ENCODE measurements around the gene PREP.

DNA sequence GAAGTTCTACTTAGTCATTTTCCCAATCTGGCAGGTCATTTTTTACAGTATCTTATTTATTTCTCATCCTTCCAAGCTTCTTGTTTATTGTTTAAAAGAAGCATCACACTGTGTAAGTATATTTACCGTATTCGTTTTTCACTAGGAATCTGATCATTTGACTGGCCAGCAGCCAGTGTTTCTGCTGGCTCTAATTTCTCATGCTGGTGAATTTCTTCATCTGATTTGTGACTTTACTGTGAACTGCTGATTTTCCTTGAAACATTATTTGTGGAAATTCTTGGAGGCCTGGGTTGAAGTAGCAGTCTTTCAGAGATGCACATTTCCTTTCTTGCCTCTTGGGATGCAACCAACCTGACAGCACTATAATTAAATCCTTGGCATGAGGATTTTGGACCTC is 65.9 kb downstream of the PREP start:
- TF ChIP-seq EZH2 (IDR thresholded peaks at IDR 0.05; ENCODE audit: borderline replicate concordance): no peak
- TF ChIP-seq, protein P1, sequence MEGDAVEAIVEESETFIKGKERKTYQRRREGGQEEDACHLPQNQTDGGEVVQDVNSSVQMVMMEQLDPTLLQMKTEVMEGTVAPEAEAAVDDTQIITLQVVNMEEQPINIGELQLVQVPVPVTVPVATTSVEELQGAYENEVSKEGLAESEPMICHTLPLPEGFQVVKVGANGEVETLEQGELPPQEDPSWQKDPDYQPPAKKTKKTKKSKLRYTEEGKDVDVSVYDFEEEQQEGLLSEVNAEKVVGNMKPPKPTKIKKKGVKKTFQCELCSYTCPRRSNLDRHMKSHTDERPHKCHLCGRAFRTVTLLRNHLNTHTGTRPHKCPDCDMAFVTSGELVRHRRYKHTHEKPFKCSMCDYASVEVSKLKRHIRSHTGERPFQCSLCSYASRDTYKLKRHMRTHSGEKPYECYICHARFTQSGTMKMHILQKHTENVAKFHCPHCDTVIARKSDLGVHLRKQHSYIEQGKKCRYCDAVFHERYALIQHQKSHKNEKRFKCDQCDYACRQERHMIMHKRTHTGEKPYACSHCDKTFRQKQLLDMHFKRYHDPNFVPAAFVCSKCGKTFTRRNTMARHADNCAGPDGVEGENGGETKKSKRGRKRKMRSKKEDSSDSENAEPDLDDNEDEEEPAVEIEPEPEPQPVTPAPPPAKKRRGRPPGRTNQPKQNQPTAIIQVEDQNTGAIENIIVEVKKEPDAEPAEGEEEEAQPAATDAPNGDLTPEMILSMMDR (IDR thresholded peaks at IDR 0.05; ENCODE audit: poor library complexity): no peak
